SU-DHL-6 (cell line): ENCODE results near the gene SCUBE1.

ENCODE experiments used
- CTCF ChIP-seq: fragments of 200-600 bp; sonication (generic); IDR thresholded peaks from one replicate; pipeline ENCODE4 v1.5.1; 2017; ENCODE audit warnings: antibody characterized with exemption, mild to moderate bottlenecking, low read length, moderate library complexity; ENCODE audit not compliant: insufficient read depth, poor library complexity, severe bottlenecking
- EZH2phosphoT487 ChIP-seq: fragments of 200-600 bp; sonication (generic), shearing (Covaris generic); conservative IDR thresholded peaks from 2 replicates; pipeline ENCODE4 v1.6.1; 2018; ENCODE audit warnings: mild to moderate bottlenecking, antibody characterized with exemption, low read length, moderate library complexity, mixed read lengths

GRCh38 chr22:43269246-43269645, 73.9 kb downstream of the SCUBE1 start:
- TF ChIP-seq EZH2phosphoT487 (no peak), CTCF (no peak)
